Osteoblast (primary cell): ENCODE measurements around the gene TSPAN17. TPM values are rescaled to one million over a fixed set of nuclear protein-coding genes. Genes with fewer than 3 reads are reported as not detected.

ENCODE experiments used
- DNase-seq: peaks from one replicate; pipeline ENCODE4 v3.0.0; 2011; ENCODE audit warnings: low spot score, mixed read lengths; ENCODE audit not compliant: insufficient read length; ENCODE audit errors: missing footprints
- H2AFZ ChIP-seq: 2 replicates; pipeline ENCODE4 v1.6.0; 2011; ENCODE audit warnings: mild to moderate bottlenecking, low read length
- H3K27ac ChIP-seq: 2 replicates; pipeline ENCODE4 v1.5.1; 2011; ENCODE audit warnings: mild to moderate bottlenecking, low read depth, low read length, moderate library complexity
- H3K27me3 ChIP-seq: 2 replicates; pipeline ENCODE4 v1.6.0; 2012; ENCODE audit warnings: mild to moderate bottlenecking, control low read depth, inconsistent platforms, low read length, moderate library complexity; ENCODE audit not compliant: insufficient read depth
- H3K36me3 ChIP-seq: 2 replicates; pipeline ENCODE4 v1.5.1; 2011; ENCODE audit warnings: mild to moderate bottlenecking, low read length, control low read depth, moderate library complexity; ENCODE audit not compliant: insufficient read depth
- H3K4me1 ChIP-seq: 2 replicates; pipeline ENCODE4 v1.5.1; 2011; ENCODE audit warnings: mild to moderate bottlenecking, low read length, control low read depth, moderate library complexity; ENCODE audit not compliant: insufficient read depth
- H3K4me2 ChIP-seq: 2 replicates; pipeline ENCODE4 v1.6.0; 2011; ENCODE audit warnings: mild to moderate bottlenecking, low read length; ENCODE audit not compliant: insufficient read depth
- H3K4me3 ChIP-seq: fragments of 200-600 bp; sonication (generic); 3 replicates; pipeline ENCODE4 v1.5.1; 2012; ENCODE audit warnings: mild to moderate bottlenecking, low read length, inconsistent platforms; ENCODE audit not compliant: insufficient read depth
- H3K79me2 ChIP-seq: 2 replicates; pipeline ENCODE4 v1.6.0; 2012; ENCODE audit warnings: mild to moderate bottlenecking, low read length, control low read depth, inconsistent platforms; ENCODE audit not compliant: insufficient read depth
- H3K9me3 ChIP-seq: 2 replicates; pipeline ENCODE4 v1.5.1; 2011; ENCODE audit warnings: low read depth, low read length, control low read depth
- H4K20me1 ChIP-seq: 2 replicates; pipeline ENCODE4 v1.6.0; 2012; ENCODE audit warnings: mild to moderate bottlenecking, low read length, control low read depth; ENCODE audit not compliant: insufficient read depth
- total RNA-seq: library from RNA; depleted of rRNA; stranded (reverse); fragments of >200 nt; gene quantifications from 2 replicates; pipeline ENCODE4 v1.2.3, GENCODE V29; 2012
- TF ChIP-seq, protein P1 (sequence below): IDR thresholded peaks from 2 replicates; pipeline ENCODE4 v1.5.1; 2011; ENCODE audit warnings: mild to moderate bottlenecking, low read depth, low read length, moderate library complexity; ENCODE audit errors: extremely low read depth

The TSPAN17 gene
- total RNA-seq, 1 donor, result 26.1 TPM

DNA sequence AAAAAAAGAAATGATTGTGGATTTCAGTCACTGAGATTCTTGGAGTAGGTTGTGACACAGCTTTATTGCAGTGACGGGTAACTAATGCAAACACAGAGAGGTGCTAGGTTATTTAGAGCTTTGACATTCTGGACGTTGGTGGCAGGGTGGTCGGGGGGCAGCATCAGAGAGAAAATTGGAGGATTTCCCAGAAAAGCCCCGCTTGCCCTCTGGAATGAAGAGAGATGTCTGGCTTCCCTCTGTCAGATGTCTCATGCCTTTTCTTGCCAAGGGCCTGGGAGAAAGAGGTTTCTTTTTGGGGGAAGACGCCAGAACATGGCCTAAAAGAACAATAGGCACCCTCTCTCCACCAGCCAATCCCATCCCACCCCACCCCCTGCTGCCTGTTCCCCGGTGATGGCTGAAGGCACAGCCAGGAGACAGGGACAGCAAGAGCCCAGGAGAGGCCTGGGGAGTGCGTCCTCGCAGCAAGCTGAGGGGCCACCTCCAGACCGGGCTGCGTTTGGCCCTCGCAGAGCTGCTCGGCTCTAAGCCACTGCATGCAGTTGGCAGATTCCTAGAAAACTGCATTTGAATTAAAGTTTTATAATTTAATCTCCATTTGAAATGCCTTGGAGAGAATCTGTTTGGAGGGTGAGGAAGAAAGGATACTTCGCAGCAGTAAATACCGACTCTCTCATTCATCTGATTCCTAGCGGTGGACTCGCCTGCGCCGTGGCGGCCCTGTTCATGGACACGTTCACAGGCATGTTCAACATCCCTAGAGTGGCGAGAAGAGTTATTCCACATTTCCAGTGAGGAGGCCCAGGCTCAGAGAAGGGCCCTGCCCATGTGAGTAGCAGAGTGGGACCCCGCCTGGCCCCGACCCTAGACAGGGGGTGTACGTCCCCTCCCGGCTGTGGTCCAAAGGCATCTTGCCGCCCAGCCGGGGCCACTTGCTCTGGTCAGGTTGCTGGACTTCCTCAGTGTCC, 55.7 kb downstream of the TSPAN17 start:
- no peak for DNase-seq
- Histone ChIP-seq H3K4me3 (no peak overlapping the region), H3K27me3 (peaks cover 46% of the 10 kb centered on the region), H3K4me1 (no peaks in the 10 kb centered on the region), H4K20me1 (no peaks in the 10 kb centered on the region), H3K27ac (no peak overlapping the region), H3K9me3 (no peaks in the 10 kb centered on the region), H3K36me3 (no peaks in the 10 kb centered on the region), H3K79me2 (no peaks in the 10 kb centered on the region), H3K4me2 (no peak overlapping the region), H2AFZ (no peak overlapping the region)
- TF ChIP-seq, protein P1, sequence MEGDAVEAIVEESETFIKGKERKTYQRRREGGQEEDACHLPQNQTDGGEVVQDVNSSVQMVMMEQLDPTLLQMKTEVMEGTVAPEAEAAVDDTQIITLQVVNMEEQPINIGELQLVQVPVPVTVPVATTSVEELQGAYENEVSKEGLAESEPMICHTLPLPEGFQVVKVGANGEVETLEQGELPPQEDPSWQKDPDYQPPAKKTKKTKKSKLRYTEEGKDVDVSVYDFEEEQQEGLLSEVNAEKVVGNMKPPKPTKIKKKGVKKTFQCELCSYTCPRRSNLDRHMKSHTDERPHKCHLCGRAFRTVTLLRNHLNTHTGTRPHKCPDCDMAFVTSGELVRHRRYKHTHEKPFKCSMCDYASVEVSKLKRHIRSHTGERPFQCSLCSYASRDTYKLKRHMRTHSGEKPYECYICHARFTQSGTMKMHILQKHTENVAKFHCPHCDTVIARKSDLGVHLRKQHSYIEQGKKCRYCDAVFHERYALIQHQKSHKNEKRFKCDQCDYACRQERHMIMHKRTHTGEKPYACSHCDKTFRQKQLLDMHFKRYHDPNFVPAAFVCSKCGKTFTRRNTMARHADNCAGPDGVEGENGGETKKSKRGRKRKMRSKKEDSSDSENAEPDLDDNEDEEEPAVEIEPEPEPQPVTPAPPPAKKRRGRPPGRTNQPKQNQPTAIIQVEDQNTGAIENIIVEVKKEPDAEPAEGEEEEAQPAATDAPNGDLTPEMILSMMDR, result no peak

DNA sequence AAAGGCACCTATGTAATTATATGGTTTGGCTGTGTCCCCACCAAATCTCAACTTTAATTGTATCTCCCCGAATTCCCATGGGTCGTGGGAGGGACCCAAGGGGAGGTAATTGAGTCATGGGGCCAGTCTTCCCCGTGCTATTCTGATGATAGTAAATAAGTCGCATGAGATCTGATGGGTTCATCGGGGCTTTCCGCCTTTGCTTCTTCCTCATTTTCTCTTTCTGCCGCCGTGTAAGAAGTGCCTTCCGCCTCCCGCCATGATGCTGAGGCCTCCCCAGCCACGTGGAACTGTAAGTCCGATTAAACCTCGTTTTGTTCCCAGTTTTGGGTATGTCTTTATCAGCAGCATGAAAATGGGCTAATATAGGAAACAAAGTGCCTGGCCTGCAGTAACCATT, 56.6 kb downstream of the TSPAN17 start:
- no peaks in the 10 kb centered on the region for H4K20me1 ChIP-seq
- DNase-seq, result no peak
- no peak overlapping the region for H3K27ac ChIP-seq
- TF ChIP-seq, protein P1, result no peak
- no peaks in the 10 kb centered on the region for H3K36me3 ChIP-seq
- H3K27me3 ChIP-seq, result peaks cover 47% of the 10 kb centered on the region
- H3K79me2 ChIP-seq, result no peaks in the 10 kb centered on the region
- H3K9me3 ChIP-seq, result no peaks in the 10 kb centered on the region
- H3K4me3 ChIP-seq, result no peak overlapping the region
- no peak overlapping the region for H2AFZ ChIP-seq
- H3K4me2 ChIP-seq, result no peak overlapping the region
- no peaks in the 10 kb centered on the region for H3K4me1 ChIP-seq

DNA sequence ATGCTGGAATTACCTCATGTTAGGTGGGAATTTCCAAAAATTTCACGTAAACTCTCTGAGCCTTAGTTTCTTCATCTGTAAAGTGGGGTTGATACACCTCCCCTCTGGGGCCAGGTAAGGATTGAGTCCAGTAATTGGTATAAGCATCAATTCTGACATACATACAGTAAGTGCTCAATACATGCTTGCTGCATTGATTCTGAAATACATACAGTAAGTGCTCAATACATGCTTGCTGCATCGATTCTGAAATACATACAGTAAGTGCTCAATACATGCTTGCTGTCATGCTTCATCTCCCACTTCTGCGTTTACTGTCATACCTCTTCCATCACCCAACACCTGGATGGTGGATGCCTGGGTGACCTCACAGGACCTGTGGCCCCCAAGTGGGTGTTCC, 57.1 kb downstream of the TSPAN17 start:
- no peaks in the 10 kb centered on the region for H3K9me3 ChIP-seq
- H3K4me3 ChIP-seq, result no peak overlapping the region
- H3K4me2 ChIP-seq, result no peak overlapping the region
- peaks cover 46% of the 10 kb centered on the region for H3K27me3 ChIP-seq
- no peaks in the 10 kb centered on the region for H4K20me1 ChIP-seq
- H3K4me1 ChIP-seq, result no peaks in the 10 kb centered on the region
- H2AFZ ChIP-seq, result no peak overlapping the region
- H3K79me2 ChIP-seq, result no peaks in the 10 kb centered on the region
- DNase-seq, result no peak
- TF ChIP-seq, protein P1, result no peak
- H3K27ac ChIP-seq, result no peak overlapping the region
- H3K36me3 ChIP-seq, result no peaks in the 10 kb centered on the region

- Histone ChIP-seq H3K79me2 (no peaks in the 10 kb centered on the region), H3K4me3 (no peak overlapping the region), H3K27ac (no peak overlapping the region), H3K36me3 (no peaks in the 10 kb centered on the region), H4K20me1 (no peaks in the 10 kb centered on the region), H3K27me3 (peaks cover 50% of the 10 kb centered on the region), H3K9me3 (no peaks in the 10 kb centered on the region), H3K4me2 (no peak overlapping the region), H3K4me1 (no peaks in the 10 kb centered on the region), H2AFZ (no peak overlapping the region)
- TF ChIP-seq, protein P1, result no peak
- DNase-seq, result no peak
Measured at GRCh38 chr5:176704817-176705216, 57.5 kb downstream of the TSPAN17 start.
